HEK293 (cell line): ENCODE data around the gene GAST.

Source experiments
- AEBP2 ChIP-seq: fragments of 450-650 bp; formaldehyde crosslinking; IDR thresholded peaks from 2 replicates; pipeline ENCODE4 v1.5.1; 2016; ENCODE audit warnings: missing biosample characterization, missing genetic modification characterization, borderline replicate concordance
- BCL6B ChIP-seq: fragments of 450-650 bp; formaldehyde crosslinking; IDR thresholded peaks from 2 replicates; pipeline ENCODE4 v1.5.1; 2017; ENCODE audit warnings: missing biosample characterization, missing genetic modification characterization
- GLI4 ChIP-seq: fragments of 450-650 bp; formaldehyde crosslinking; IDR thresholded peaks from 2 replicates; pipeline ENCODE4 v1.5.1; 2016; ENCODE audit warnings: missing biosample characterization, missing genetic modification characterization
- KLF9 ChIP-seq: fragments of 450-650 bp; formaldehyde crosslinking; IDR thresholded peaks from 2 replicates; pipeline ENCODE4 v1.5.1; 2016; ENCODE audit warnings: missing biosample characterization, missing genetic modification characterization, low read depth
- MEIS1 ChIP-seq: sonication (generic); formaldehyde crosslinking; IDR thresholded peaks from 2 replicates; pipeline ENCODE4 v1.8.1; 2022; ENCODE audit warnings: missing genetic modification reagents, mild to moderate bottlenecking, borderline replicate concordance
- PRDM1 ChIP-seq: fragments of 450-650 bp; formaldehyde crosslinking; IDR thresholded peaks from 2 replicates; pipeline ENCODE4; 2016; ENCODE audit warnings: missing biosample characterization, missing genetic modification characterization
- REPIN1 ChIP-seq: fragments of 450-650 bp; formaldehyde crosslinking; IDR thresholded peaks from 2 replicates; pipeline ENCODE4 v1.5.1; 2017; ENCODE audit warnings: missing biosample characterization, missing genetic modification characterization, low read depth
- SCRT2 ChIP-seq: fragments of 450-650 bp; formaldehyde crosslinking; IDR thresholded peaks from 2 replicates; pipeline ENCODE4 v1.5.1; 2016; ENCODE audit warnings: missing biosample characterization, missing genetic modification characterization
- TCF7L2 ChIP-seq: IDR thresholded peaks from 2 replicates; pipeline ENCODE4 v1.6.1; 2011; ENCODE audit warnings: low read depth, mild to moderate bottlenecking, inconsistent platforms, low read length, moderate library complexity, borderline replicate concordance
- TSHZ1 ChIP-seq: fragments of 450-650 bp; formaldehyde crosslinking; IDR thresholded peaks from 2 replicates; pipeline ENCODE4 v1.5.1; 2016; ENCODE audit warnings: missing biosample characterization, missing genetic modification characterization, borderline replicate concordance
- ZEB2 ChIP-seq: fragments of 450-650 bp; formaldehyde crosslinking; IDR thresholded peaks from 2 replicates; pipeline ENCODE4 v1.5.1; 2016; ENCODE audit warnings: missing biosample characterization, missing genetic modification characterization
- ZFP37 ChIP-seq: fragments of 450-650 bp; formaldehyde crosslinking; IDR thresholded peaks from 2 replicates; pipeline ENCODE4 v1.5.1; 2016; ENCODE audit warnings: missing biosample characterization, missing genetic modification characterization
- ZNF223 ChIP-seq: fragments of 450-650 bp; formaldehyde crosslinking; IDR thresholded peaks from 2 replicates; pipeline ENCODE4 v1.5.1; 2016; ENCODE audit warnings: missing biosample characterization, missing genetic modification characterization
- ZNF280D ChIP-seq: fragments of 450-650 bp; formaldehyde crosslinking; IDR thresholded peaks from 2 replicates; pipeline ENCODE4 v1.5.1; 2016; ENCODE audit warnings: missing biosample characterization, missing genetic modification characterization
- ZNF341 ChIP-seq: fragments of 450-650 bp; formaldehyde crosslinking; IDR thresholded peaks from 2 replicates; pipeline ENCODE4; 2016; ENCODE audit warnings: low read depth, missing biosample characterization, missing genetic modification characterization
- ZNF37A ChIP-seq: fragments of 450-650 bp; IDR thresholded peaks from 2 replicates; pipeline ENCODE4 v1.5.1; 2018; ENCODE audit warnings: missing biosample characterization, missing genetic modification characterization
- ZNF398 ChIP-seq: fragments of 450-650 bp; formaldehyde crosslinking; IDR thresholded peaks from 2 replicates; pipeline ENCODE4 v1.5.1; 2017; ENCODE audit warnings: missing biosample characterization, missing genetic modification characterization
- ZNF530 ChIP-seq: fragments of 450-650 bp; formaldehyde crosslinking; IDR thresholded peaks from 2 replicates; pipeline ENCODE4 v1.5.1; 2016; ENCODE audit warnings: low read depth, missing biosample characterization, missing genetic modification characterization
- ZNF560 ChIP-seq: fragments of 450-650 bp; formaldehyde crosslinking; IDR thresholded peaks from 2 replicates; pipeline ENCODE4 v1.5.1; 2017; ENCODE audit warnings: missing biosample characterization, missing genetic modification characterization, borderline replicate concordance
- ZNF585B ChIP-seq: fragments of 450-650 bp; formaldehyde crosslinking; IDR thresholded peaks from 2 replicates; pipeline ENCODE4 v1.5.1; 2016; ENCODE audit warnings: missing biosample characterization, missing genetic modification characterization
- ZNF623 ChIP-seq: fragments of 450-650 bp; formaldehyde crosslinking; IDR thresholded peaks from 2 replicates; pipeline ENCODE4 v1.5.1; 2016; ENCODE audit warnings: missing biosample characterization, missing genetic modification characterization
- ZNF624 ChIP-seq: fragments of 450-650 bp; formaldehyde crosslinking; IDR thresholded peaks from 2 replicates; pipeline ENCODE4 v1.5.1; 2017; ENCODE audit warnings: missing biosample characterization, missing genetic modification characterization
- ZNF654 ChIP-seq: fragments of 450-650 bp; formaldehyde crosslinking; IDR thresholded peaks from 2 replicates; pipeline ENCODE4 v1.5.1; 2016; ENCODE audit warnings: low read depth, missing biosample characterization, missing genetic modification characterization
- ZNF664 ChIP-seq: fragments of 450-650 bp; formaldehyde crosslinking; IDR thresholded peaks from 2 replicates; pipeline ENCODE4 v1.5.1; 2016; ENCODE audit warnings: missing biosample characterization, missing genetic modification characterization
- ZNF677 ChIP-seq: fragments of 450-650 bp; IDR thresholded peaks from 2 replicates; pipeline ENCODE4 v1.5.0; 2018; ENCODE audit warnings: missing biosample characterization, mild to moderate bottlenecking, missing genetic modification characterization, moderate library complexity
- ZNF837 ChIP-seq: fragments of 450-650 bp; formaldehyde crosslinking; IDR thresholded peaks from 2 replicates; pipeline ENCODE4 v1.5.1; 2016; ENCODE audit warnings: missing biosample characterization, missing genetic modification characterization
- ZSCAN23 ChIP-seq: fragments of 450-650 bp; formaldehyde crosslinking; IDR thresholded peaks from 2 replicates; pipeline ENCODE4 v1.5.1; 2016; ENCODE audit warnings: missing biosample characterization, missing genetic modification characterization
- ZXDB ChIP-seq: fragments of 450-650 bp; formaldehyde crosslinking; IDR thresholded peaks from 2 replicates; pipeline ENCODE4 v1.5.1; 2016; ENCODE audit warnings: missing biosample characterization, missing genetic modification characterization

Gene GAST

GRCh38 chr17:41688641-41689496 is 23.3 kb upstream of the GAST start, which contains the start of gene EIF1 (continued):
- TF ChIP-seq GLI4 (no peak; the same call in 1 of the 2 replicates), SCRT2 (tag by site-specific recombination) (no peak), ZNF398 (tag by site-specific recombination) (peak; percentile 39), ZXDB (tag by site-specific recombination) (peak; percentile 81), ZNF677 (no peak), ZNF624 (tag by site-specific recombination) (peak; percentile 90; the same call in 1 of the 2 replicates), ZNF837 (tag by site-specific recombination) (no peak), ZNF623 (tag by site-specific recombination) (peak; percentile 43; the same call in 1 of the 2 replicates), ZSCAN23 (0 out of 2 replicates have a peak, but pooled peaks have one; percentile 63), AEBP2 (tag by site-specific recombination) (no peak), TSHZ1 (tag by site-specific recombination) (no peak; the same call in 1 of the 2 replicates), ZNF280D (no peak), ZNF560 (tag by site-specific recombination) (no peak), ZNF37A (tag by site-specific recombination) (no peak), ZNF664 (tag by site-specific recombination) (no peak), KLF9 (peak; percentile 87), REPIN1 (no peak), BCL6B (tag by site-specific recombination) (no peak), TCF7L2 (no peak), PRDM1 (tag by site-specific recombination) (no peak), ZEB2 (tag by site-specific recombination) (peak; percentile 96), ZNF654 (tag by site-specific recombination) (no peak), ZNF585B (no peak), ZNF530 (tag by site-specific recombination) (no peak), MEIS1 (CRISPR knock-in tag) (no peak), ZFP37 (tag by site-specific recombination) (peak; percentile 99), ZNF341 (tag by site-specific recombination) (no peak), ZNF223 (tag by site-specific recombination) (no peak)
